Neural progenitor cell (in vitro differentiated cells): Measurements from ENCODE around the gene MGA.

Experiments
- EZH2 ChIP-seq: fragments of 200-600 bp; sonication (generic); IDR thresholded peaks from 2 replicates; pipeline ENCODE4 v1.6.1; 2017; ENCODE audit warnings: antibody characterized with exemption, mild to moderate bottlenecking, moderate library complexity
- TF ChIP-seq, protein P1 (sequence below): fragments of 200-600 bp; sonication (generic); IDR thresholded peaks from 2 replicates; pipeline ENCODE4 v1.5.1; 2017; ENCODE audit warnings: antibody characterized with exemption, mild to moderate bottlenecking

DNA sequence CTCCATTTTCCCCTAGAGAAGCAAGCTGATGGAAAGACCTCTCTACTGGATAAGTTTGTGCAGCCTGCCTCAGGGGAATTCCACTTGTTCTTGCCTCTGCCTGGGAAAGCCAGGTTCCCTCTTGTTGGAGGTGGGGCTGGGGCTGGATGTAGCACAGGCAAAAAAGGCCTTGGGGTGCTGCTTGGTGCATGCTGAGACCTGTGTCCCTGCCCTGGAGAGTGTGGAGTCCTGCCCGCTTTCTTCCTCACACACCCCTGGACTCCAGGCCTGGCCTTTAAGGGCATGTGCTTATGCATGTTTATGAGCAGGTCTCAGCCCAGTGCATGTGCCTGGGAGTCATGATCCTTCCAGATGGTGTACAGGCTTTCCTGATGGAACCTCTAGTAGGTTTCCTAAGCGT lies 144.2 kb downstream of the MGA start:
- TF ChIP-seq, protein P1, sequence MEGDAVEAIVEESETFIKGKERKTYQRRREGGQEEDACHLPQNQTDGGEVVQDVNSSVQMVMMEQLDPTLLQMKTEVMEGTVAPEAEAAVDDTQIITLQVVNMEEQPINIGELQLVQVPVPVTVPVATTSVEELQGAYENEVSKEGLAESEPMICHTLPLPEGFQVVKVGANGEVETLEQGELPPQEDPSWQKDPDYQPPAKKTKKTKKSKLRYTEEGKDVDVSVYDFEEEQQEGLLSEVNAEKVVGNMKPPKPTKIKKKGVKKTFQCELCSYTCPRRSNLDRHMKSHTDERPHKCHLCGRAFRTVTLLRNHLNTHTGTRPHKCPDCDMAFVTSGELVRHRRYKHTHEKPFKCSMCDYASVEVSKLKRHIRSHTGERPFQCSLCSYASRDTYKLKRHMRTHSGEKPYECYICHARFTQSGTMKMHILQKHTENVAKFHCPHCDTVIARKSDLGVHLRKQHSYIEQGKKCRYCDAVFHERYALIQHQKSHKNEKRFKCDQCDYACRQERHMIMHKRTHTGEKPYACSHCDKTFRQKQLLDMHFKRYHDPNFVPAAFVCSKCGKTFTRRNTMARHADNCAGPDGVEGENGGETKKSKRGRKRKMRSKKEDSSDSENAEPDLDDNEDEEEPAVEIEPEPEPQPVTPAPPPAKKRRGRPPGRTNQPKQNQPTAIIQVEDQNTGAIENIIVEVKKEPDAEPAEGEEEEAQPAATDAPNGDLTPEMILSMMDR: no peak
- no peak for TF ChIP-seq EZH2
